Activated T-cell treated with anti-CD3 and anti-CD28 coated beads, Interleukin-2, amount 50 U/mL, for 24 hours (primary cell): Measurements from ENCODE around the gene PERM1.
A peak's percentile ranks its signal among the peaks of the same experiment; 100 is the strongest.

Experiments used
- DNase-seq: peaks from one replicate; pipeline ENCODE4 v3.0.0-alpha.2; 2020
- H3K27ac Mint-ChIP-seq: 2 replicates; pipeline ENCODE4 v1.8.0; 2020; ENCODE audit warnings: mild to moderate bottlenecking, mixed read lengths
- H3K27me3 Mint-ChIP-seq: 2 replicates; pipeline ENCODE4 v1.8.0; 2020; ENCODE audit warnings: mixed read lengths
- H3K36me3 Mint-ChIP-seq: 2 replicates; pipeline ENCODE4 v1.8.0; 2020; ENCODE audit warnings: low read depth, mixed read lengths
- H3K4me1 Mint-ChIP-seq: 2 replicates; pipeline ENCODE4 v1.8.0; 2020; ENCODE audit warnings: low read depth, mixed read lengths
- H3K4me3 Mint-ChIP-seq: 2 replicates; pipeline ENCODE4 v1.8.0; 2020; ENCODE audit warnings: mild to moderate bottlenecking, moderate library complexity, mixed read lengths
- H3K9me3 Mint-ChIP-seq: 2 replicates; pipeline ENCODE4 v1.8.0; 2020; ENCODE audit warnings: mixed read lengths

The PERM1 gene

GRCh38 chr1:971751-972506, 10.0 kb downstream of the PERM1 start:
- H3K4me1 Mint-ChIP-seq, result peaks cover 6% of the 10 kb centered on the region
- H3K9me3 Mint-ChIP-seq, result peaks cover 3% of the 10 kb centered on the region
- H3K27me3 Mint-ChIP-seq, result peaks cover 37% of the 10 kb centered on the region

GRCh38 chr1:970973-971730, 10.7 kb downstream of the PERM1 start:
- Mint-ChIP-seq H3K4me3 (no peak overlapping the region), H3K27me3 (peaks cover 37% of the 10 kb centered on the region), H3K36me3 (no peaks in the 10 kb centered on the region), H3K9me3 (peaks cover 3% of the 10 kb centered on the region), H3K4me1 (peaks cover 9% of the 10 kb centered on the region), H3K27ac (no peak overlapping the region)
- DNase-seq, result no peak

More at GRCh38 chr1:971751-972506, 10.0 kb downstream of the PERM1 start:
- no peak for DNase-seq
- H3K4me3 Mint-ChIP-seq, result no peak overlapping the region
- no peaks in the 10 kb centered on the region for H3K36me3 Mint-ChIP-seq
- no peak overlapping the region for H3K27ac Mint-ChIP-seq

DNA sequence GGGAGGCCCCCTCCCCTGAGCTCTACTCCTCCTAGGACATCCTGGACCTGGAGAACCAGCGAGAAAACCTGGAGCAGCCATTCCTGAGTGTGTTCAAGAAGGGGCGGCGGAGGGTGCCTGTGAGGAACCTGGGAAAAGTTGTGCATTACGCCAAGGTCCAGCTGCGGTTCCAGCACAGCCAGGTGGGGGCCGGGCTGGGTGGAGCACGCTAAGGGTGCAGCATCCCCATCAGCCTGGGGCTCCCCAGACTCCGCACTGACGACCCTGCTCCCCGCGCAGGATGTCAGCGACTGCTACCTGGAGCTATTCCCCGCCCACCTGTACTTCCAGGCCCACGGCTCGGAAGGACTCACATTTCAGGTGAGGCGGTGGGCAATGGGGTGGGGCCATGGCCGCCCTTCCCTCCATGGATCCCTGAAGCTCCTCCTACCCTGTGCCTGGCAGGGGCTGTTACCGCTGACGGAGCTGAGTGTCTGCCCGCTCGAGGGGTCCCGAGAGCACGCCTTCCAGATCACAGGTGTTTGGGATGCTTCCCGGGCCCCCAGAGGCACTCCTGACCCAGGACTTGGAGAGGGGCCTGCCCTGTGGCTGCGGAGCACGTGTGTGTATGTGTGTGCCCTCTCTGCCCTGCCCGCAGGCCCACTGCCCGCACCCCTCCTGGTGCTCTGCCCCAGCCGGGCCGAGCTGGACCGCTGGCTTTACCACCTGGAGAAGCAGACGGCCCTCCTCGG, 11.5 kb downstream of the PERM1 start:
- H3K36me3 Mint-ChIP-seq, result peaks cover 5% of the 10 kb centered on the region
- no peak overlapping the region for H3K27ac Mint-ChIP-seq
- peaks cover 3% of the 10 kb centered on the region for H3K9me3 Mint-ChIP-seq
- peaks cover 14% of the 10 kb centered on the region for H3K4me1 Mint-ChIP-seq
- H3K4me3 Mint-ChIP-seq, result no peak overlapping the region
- H3K27me3 Mint-ChIP-seq, result peaks cover 32% of the 10 kb centered on the region
- DNase-seq, result no peak

- Mint-ChIP-seq H3K36me3 (peaks cover 9% of the 10 kb centered on the region), H3K9me3 (peaks cover 3% of the 10 kb centered on the region), H3K27me3 (peaks cover 25% of the 10 kb centered on the region), H3K27ac (no peak overlapping the region), H3K4me3 (no peak overlapping the region), H3K4me1 (peaks cover 15% of the 10 kb centered on the region)
- DNase-seq, result no peak
Measured at GRCh38 chr1:969260-969855, 12.5 kb downstream of the PERM1 start.

GRCh38 chr1:967466-968343, 14.2 kb downstream of the PERM1 start:
- no peak overlapping the region for H3K27ac Mint-ChIP-seq
- peak overlapping the region; percentile 78 for H3K4me3 Mint-ChIP-seq
- peaks cover 21% of the 10 kb centered on the region for H3K27me3 Mint-ChIP-seq
- DNase-seq, result no peak
- H3K36me3 Mint-ChIP-seq, result peaks cover 19% of the 10 kb centered on the region
- H3K4me1 Mint-ChIP-seq, result peaks cover 15% of the 10 kb centered on the region
- H3K9me3 Mint-ChIP-seq, result peaks cover 3% of the 10 kb centered on the region

- Mint-ChIP-seq H3K4me3 (peak overlapping the region; percentile 78), H3K4me1 (peaks cover 18% of the 10 kb centered on the region), H3K36me3 (peaks cover 25% of the 10 kb centered on the region), H3K9me3 (peaks cover 3% of the 10 kb centered on the region), H3K27me3 (peaks cover 21% of the 10 kb centered on the region), H3K27ac (peak overlapping the region; percentile 86)
- peak; percentile 91 for DNase-seq
Measured at GRCh38 chr1:966704-967300, 15.1 kb downstream of the PERM1 start.

DNA sequence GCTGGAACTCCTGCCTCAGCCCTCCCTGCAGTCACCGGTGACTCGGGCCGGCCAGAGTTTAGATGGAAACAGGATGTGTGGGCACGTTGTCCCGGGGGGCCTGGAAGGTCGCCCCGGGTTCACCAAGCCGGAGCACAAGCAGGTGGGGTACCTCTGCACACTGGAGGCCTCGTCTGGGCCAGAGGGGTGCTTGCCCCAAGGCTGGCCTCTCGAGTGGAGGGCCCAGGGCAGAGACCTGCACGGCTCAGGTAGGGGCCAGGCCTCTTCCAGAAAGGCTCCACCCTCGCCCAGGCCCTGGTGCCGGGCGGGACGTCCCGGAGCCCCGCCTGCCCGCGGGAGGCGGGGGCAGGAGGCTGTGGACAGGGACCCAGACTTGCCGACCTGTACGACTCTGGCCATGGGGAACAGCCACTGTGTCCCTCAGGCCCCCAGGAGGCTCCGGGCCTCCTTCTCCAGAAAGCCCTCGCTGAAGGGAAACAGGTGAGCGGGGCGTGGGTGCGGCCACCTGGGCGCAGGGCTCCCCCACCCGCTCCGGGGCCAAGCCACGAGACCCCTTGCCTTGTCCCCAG, 15.7 kb downstream of the PERM1 start, which contains the start of gene PLEKHN1:
Gene PLEKHN1 (plus strand): TSS at position 348 of the 569 bp plus-strand sequence. CDS start 50 bp downstream, at position 398.
- peak; percentile 67 for DNase-seq
- peaks cover 16% of the 10 kb centered on the region for H3K27me3 Mint-ChIP-seq

DNA sequence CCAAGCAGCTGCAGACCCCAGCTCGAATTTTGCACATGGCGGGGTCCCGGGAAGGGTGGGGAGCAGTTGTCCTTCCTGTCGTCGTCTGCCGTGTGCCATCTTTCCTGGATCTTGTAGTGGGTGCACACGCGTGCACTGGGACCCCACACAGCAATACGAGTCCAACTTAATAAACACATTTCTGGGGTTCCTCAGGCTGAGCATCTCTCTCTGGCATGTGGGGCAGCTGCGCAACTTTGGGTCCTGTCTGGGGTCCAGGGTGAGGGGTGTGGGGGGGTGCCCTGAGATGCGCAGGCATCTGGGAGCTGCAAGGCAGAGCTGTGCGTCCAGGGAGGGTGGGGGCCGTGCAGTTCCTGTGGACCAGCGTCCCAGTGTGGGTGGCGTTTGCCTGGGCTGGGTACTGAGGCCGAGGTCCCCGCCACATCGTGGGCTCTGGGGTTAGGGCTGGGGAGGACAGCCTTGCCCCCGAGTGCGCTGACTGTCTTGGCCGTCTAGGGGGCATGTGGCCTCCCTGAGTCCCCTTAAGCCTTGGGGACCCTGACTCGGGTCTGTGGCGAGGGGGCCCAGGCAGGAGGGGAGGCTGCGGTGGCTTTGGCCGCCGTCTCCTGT, 16.3 kb downstream of the PERM1 start:
- Mint-ChIP-seq H3K36me3 (peaks cover 25% of the 10 kb centered on the region), H3K27me3 (peaks cover 16% of the 10 kb centered on the region), H3K4me3 (peak overlapping the region; percentile 51), H3K9me3 (peaks cover 3% of the 10 kb centered on the region), H3K4me1 (peaks cover 23% of the 10 kb centered on the region), H3K27ac (peak overlapping the region; percentile 66)
- DNase-seq, result peak; percentile 40

More for the DNA sequence above, 15.7 kb downstream of the PERM1 start, which contains the start of gene PLEKHN1:
- H3K4me1 Mint-ChIP-seq, result peaks cover 23% of the 10 kb centered on the region
- H3K27ac Mint-ChIP-seq, result peak within 1 kb of the TSS; percentile 86
- peak within 1 kb of the TSS; percentile 78 for H3K4me3 Mint-ChIP-seq
- H3K9me3 Mint-ChIP-seq, result peaks cover 3% of the 10 kb centered on the region
- peaks cover 25% of the 10 kb centered on the region for H3K36me3 Mint-ChIP-seq

DNA sequence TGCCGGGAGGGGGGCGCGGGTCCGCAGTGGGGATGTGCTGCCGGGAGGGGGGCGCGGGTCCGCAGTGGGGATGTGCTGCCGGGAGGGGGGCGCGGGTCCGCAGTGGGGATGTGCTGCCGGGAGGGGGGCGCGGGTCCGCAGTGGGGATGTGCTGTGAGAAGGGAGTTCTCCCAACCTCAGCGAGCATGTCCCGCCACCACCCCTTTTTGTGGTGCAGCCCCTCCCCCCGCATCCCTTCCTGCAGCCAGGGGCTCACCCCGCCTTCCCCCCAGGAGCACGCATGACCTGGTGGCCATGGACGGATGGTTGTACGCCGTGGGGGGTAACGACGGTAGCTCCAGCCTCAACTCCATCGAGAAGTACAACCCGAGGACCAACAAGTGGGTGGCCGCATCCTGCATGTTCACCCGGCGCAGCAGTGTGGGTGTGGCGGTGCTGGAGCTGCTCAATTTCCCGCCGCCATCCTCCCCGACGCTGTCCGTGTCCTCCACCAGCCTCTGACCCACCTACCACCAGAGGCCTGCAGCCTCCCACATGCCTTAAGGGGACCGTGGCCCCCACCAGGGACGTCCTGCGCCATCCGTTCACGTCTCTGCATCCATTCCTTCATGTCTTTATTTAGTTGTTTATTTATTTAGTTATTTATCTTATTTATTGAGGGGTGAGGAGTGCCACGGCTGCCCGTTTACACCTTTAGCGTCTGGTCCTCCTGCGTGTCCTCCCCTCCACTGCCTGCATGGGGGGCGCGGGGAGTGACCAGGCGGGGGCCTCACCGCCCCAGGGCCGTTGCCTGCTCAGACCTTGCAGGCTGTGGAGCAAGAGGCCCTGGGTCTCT, 17.0 kb downstream of the PERM1 start:
- Mint-ChIP-seq H3K4me3 (no peak overlapping the region), H3K9me3 (peaks cover 3% of the 10 kb centered on the region), H3K36me3 (peaks cover 25% of the 10 kb centered on the region), H3K27ac (no peak overlapping the region), H3K4me1 (peaks cover 23% of the 10 kb centered on the region), H3K27me3 (peaks cover 16% of the 10 kb centered on the region)
- DNase-seq, result no peak

DNA sequence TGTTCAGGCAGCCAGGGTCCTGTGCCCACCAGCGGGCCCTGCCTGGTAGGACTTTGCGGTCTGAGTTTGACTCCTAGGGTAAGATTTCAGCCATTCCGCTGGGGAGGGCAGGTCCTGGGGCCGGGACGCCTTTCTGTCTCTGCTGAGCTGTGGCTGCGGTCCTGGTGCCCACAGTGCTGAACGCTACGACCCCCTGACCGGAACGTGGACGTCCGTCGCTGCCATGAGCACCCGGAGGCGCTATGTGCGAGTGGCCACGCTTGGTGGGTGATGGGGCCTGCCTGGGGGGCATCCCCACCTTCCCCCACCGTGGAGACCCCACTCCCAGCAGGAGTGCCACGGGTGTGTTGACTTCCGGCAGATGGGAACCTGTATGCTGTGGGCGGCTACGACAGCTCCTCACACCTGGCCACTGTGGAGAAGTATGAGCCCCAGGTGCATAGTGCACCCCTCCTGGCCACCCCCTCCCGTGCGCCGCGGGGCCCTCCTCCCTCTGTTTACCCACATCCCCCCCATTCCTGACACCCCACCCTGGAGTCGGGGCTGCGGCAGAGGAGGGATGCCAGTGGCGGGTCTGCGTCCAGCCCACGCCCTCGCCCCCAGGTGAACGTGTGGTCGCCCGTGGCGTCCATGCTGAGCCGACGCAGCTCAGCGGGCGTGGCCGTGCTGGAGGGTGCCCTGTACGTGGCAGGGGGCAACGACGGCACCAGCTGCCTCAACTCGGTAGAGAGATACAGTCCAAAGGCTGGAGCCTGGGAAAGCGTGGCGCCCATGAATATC, 18.0 kb downstream of the PERM1 start:
- Mint-ChIP-seq H3K4me3 (no peak overlapping the region), H3K27ac (no peak overlapping the region), H3K9me3 (no peaks in the 10 kb centered on the region), H3K27me3 (peaks cover 7% of the 10 kb centered on the region), H3K36me3 (peaks cover 27% of the 10 kb centered on the region), H3K4me1 (peaks cover 23% of the 10 kb centered on the region)
- no peak for DNase-seq

GRCh38 chr1:963301-963651, 18.6 kb downstream of the PERM1 start:
- Mint-ChIP-seq H3K4me1 (peaks cover 26% of the 10 kb centered on the region), H3K27ac (no peak overlapping the region), H3K36me3 (peaks cover 33% of the 10 kb centered on the region), H3K27me3 (peaks cover 1% of the 10 kb centered on the region), H3K9me3 (no peaks in the 10 kb centered on the region), H3K4me3 (no peak overlapping the region)
- DNase-seq, result no peak
